HG03064 (cell line): ENCODE results near the gene CCDC14.
"Not testable (repeated sequence)": the region's sequence is repeated elsewhere in the genome, so short reads cannot be mapped to it uniquely, and the experiment has no call there.

Experiments
- ATAC-seq: cut with Tn5 transposase; IDR thresholded peaks from one replicate; pipeline ENCODE4 v1.9.1; 2021; ENCODE audit warnings: low read depth; ENCODE audit not compliant: unreplicated experiment

Gene CCDC14

GRCh38 chr3:123966799-123967198 lies 5.8 kb upstream of the CCDC14 start:
- not testable (repeated sequence) for ATAC-seq

- not testable (repeated sequence) for ATAC-seq
Observed at GRCh38 chr3:123964793-123965192, 3.8 kb upstream of the CCDC14 start.

- ATAC-seq: no peak
Observed at GRCh38 chr3:123961508-123961856, 453 bp upstream of the CCDC14 start.

- no peak for ATAC-seq
Observed at GRCh38 chr3:123953735-123954134, 7.3 kb downstream of the CCDC14 start.

- ATAC-seq: no peak
Observed at GRCh38 chr3:123952844-123953520, 8.0 kb downstream of the CCDC14 start.

GRCh38 chr3:123951522-123952447 lies 9.2 kb downstream of the CCDC14 start:
- ATAC-seq: no peak

- no peak for ATAC-seq
Observed at GRCh38 chr3:123949641-123950040, 11.4 kb downstream of the CCDC14 start.

- ATAC-seq: no peak
Observed at GRCh38 chr3:123948449-123948848, 12.6 kb downstream of the CCDC14 start.

GRCh38 chr3:123947482-123947881 lies 13.5 kb downstream of the CCDC14 start:
- no peak for ATAC-seq

- ATAC-seq: no peak
Observed at GRCh38 chr3:123941542-123941941, 19.5 kb downstream of the CCDC14 start.

GRCh38 chr3:123941121-123941520 lies 19.9 kb downstream of the CCDC14 start:
- no peak for ATAC-seq

- ATAC-seq: no peak
Observed at GRCh38 chr3:123939706-123940105, 21.3 kb downstream of the CCDC14 start.

GRCh38 chr3:123936400-123936799 lies 24.6 kb downstream of the CCDC14 start:
- ATAC-seq: no peak

- ATAC-seq: no peak
Observed at GRCh38 chr3:123935830-123936229, 25.2 kb downstream of the CCDC14 start.

GRCh38 chr3:123934250-123934649 lies 26.8 kb downstream of the CCDC14 start:
- no peak for ATAC-seq

GRCh38 chr3:123930445-123930844 lies 30.6 kb downstream of the CCDC14 start:
- no peak for ATAC-seq

- ATAC-seq: no peak
Observed at GRCh38 chr3:123929325-123929724, 31.7 kb downstream of the CCDC14 start.

- ATAC-seq: no peak
Observed at GRCh38 chr3:123926396-123926795, 34.6 kb downstream of the CCDC14 start.

- no peak for ATAC-seq
Observed at GRCh38 chr3:123920868-123921267, 40.2 kb downstream of the CCDC14 start.

GRCh38 chr3:123920383-123920782 lies 40.6 kb downstream of the CCDC14 start:
- ATAC-seq: no peak

GRCh38 chr3:123919353-123919752 lies 41.7 kb downstream of the CCDC14 start:
- no peak for ATAC-seq

GRCh38 chr3:123914829-123915228 lies 46.2 kb downstream of the CCDC14 start:
- no peak for ATAC-seq
